NCI-H1105 (cell line): ENCODE results near the gene DIP2B.

Experiments
- DNase-seq: peaks from one replicate; lab custom pipeline; 2025; lab: John Stamatoyannopoulos, UW

The DIP2B gene

GRCh38 chr12:50574601-50575348, 70.0 kb downstream of the DIP2B start:
- DNase-seq: no peak

DNA sequence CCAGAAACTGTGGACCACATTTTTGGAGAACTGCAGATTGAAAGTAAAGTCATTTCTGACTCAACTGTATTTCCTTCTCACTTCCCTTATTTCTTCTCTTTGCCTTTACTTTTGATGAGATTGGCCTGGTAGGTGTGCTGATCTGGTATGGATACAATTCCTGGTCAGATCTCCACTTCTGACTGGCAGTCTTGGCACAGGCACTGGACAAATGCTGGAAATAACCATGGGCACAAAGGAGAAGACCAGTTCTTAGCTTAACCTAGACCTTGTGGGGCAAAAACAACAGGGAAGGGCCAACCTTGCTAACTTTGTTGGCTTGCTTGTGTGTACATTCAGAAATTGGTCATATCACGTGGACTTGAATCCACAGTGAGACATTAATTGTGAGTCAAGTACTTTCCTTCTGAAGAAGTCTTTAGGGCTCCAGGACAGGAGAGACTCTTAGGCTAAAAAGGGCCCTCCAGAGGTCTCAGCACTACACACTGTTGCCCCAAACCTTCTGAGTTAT, 75.0 kb downstream of the DIP2B start:
- DNase-seq: no peak

DNA sequence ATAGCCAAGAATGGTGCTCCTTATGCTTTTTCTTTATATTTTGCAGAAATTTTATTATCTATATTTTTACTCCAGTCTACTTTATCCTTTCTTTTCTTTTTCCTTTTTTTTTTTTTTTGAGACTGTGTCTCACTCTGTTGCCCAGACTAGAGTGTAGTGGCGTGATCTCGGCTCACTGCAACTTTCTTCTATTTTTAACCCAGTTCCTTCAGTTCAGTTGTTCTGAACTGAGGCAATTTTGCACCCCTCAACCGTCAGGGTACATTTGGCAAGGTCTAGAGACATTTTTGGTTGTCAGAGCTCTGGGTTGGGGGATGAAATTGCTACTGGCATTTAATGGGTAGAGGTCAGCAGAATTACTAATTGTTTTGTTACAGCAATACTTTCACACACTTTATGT, 75.7 kb downstream of the DIP2B start:
- DNase-seq: no peak

DNA sequence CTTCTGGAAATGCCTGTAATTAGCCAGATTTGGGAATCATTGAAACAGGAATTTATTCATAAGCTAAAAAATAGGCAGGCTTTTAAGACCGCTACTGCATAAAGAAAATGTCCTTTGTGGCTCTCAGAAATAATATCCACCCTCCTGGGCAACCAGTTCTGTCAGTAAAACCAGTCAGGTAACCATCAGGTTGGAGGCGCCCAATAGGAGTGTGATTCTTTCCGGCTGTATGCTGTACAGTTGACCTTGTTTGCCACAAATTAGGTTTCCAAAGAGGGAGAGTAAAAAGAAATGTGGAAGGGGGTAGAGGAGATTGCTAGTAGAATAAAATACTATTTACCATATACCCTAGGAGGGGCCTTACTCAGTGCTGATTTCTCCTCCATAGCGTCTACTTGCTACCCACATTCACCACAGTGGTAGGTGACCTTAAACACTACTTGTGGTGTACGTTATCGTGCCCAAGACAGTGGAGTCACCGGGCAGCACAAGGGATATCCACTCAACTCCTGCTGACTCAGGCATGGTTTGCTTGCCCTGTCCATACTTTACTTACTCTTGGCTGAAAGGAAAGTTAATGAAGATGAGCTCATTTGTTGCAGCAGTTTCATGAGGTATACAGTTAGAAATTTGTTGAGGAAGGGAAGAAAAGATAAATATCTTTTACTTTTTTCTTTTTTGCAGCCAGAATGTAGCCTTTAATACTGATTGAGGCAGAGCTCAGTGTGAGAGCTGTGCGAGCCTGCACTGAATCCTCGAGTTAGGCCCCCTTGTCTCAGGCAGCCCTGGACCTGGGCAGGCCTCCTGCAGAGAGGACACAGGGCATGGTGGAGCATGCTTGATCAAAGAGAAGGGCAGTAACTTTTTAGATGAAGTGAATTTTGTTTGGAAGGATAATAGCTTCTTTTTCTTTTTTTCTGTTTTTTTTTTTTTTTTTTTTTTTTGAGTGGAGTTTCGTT, 76.7 kb downstream of the DIP2B start:
- no peak for DNase-seq

GRCh38 chr12:50584135-50584534, 79.3 kb downstream of the DIP2B start:
- no peak for DNase-seq

DNA sequence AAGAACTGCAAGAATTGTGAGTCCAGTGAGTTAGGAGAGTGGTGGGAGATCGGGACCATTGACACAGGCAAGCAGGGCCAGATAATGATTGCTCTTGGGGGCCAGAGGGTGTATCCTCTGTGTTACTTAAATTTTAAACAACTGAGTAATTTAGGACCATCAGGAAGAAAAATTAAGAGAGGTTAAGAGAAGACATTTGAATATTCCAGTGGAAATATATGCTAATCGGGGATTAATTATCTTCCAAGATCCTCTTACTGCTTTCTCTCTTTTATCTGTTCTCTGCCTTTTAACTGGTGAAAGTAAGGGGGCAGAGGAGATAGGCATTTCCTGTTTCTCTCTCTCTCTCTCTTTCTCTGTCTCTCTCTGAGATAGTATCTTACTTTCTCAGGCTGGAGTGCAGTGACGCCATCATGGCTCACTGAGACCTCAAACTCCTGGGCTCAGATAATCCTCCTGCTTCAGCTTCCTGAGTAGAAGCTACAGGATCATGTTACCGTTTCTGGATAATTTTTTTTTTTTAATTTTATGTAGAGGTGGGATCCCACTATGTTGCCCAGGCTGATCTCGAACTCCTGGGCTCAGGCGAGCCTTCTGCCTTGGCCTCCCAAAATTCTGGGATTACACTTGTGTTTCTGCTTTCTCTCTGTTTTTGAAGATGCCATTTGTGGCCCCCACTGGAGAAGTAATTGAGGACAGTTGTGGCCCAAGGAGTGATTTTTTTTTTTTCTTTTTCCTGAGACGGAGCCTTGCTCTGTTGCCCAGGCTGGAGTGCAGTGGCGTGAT, 85.1 kb downstream of the DIP2B start:
- no peak for DNase-seq

GRCh38 chr12:50590869-50591268, 86.1 kb downstream of the DIP2B start:
- no peak for DNase-seq

GRCh38 chr12:50595667-50596066, 90.9 kb downstream of the DIP2B start:
- DNase-seq: no peak

DNA sequence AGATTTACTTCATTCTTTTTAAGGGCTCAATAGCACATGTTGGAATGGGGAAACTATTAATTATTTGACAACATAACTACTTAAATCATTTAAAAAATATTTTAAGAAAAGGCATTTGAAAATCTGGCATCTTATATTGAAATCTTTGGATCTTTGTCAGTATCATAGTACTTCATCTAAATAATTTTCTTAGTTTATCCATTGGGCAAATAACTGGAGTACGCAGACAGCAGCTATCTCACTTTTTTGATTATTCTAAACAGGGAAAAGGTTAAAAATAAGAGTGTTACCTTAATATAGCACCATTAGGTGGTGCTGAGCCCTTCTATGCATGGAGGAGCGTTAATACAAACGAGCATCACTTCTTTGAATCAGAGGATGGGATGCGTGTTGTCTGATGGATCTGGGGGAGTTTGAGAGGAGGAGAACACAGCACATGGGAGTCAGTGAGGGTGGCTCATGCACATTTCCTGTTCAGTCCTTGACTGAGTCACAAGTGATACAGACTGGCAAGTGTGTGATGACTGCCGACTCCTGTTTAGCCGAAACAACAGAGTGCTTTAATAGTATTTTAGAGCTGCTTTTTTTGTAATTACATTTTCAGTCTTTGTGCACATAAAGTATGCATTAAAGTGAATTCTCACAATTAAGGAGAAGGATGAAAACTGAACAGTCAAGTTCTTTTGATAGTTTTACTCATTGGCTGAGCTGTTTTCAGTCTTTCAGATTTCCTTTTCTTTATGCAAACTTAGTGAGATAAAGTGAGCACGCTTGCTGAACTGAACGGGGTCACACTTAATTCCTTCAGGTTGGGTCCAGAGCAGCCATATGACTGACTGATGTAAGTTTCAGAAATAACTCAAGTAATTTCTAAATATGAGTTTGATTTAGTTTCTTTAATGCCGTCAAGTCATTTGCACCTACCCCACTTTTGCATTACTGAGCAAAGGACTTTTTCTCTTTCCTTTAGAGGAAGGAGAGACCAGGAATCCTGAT, 92.7 kb downstream of the DIP2B start:
- DNase-seq: no peak

GRCh38 chr12:50598321-50598862, 93.6 kb downstream of the DIP2B start:
- DNase-seq: no peak

DNA sequence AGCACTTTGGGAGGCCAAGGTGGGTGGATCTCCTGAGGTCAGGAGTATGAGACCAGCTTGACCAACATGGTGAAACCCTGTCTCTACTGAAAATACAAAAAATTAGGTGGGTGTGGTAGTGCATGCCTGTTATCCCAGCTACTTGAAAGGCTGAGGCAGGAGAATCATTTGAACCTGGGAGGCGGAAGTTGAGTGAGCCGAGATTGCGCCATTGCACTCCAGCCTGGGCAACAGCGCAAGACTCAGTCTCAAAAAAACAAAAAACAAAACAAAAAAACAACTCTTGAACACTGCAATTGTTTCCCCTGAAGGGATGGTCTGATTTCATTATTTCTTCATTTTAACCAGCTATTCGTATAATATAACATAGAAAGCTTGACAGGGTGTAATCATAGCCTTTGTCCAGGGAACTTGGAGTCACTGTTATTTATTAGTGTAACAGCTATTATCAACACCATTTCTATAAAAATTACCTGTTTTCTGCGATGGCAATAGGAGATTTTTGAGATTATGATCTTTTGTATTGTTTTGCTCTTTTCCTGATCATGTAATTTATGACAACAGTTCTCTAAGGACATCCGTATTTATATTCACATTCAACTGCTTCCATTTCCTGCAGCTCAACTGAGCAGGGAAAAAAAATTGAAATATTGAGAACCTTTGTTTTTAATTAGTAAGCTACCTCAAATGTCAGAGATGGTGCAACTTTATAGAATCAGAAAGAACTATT, 94.7 kb downstream of the DIP2B start:
- DNase-seq: no peak

DNA sequence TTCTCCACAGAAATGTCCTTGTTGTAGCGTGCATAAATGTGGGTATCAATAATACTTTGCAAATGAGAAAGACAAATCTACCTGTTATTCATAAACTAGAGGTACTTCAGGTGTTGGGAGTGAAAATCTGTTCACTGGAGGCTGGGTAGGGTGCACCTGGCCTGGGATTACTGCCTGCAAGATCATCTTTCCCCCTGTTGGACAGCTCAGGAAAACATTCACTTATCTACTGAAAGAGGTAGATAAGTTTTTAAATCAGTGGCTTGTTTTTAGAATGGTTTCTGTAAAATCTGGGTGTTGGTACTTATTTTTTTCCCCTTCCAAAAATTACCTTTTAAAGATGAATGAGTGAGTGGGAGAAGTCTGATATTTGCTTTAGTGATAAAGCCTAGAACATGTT, 95.6 kb downstream of the DIP2B start:
- no peak for DNase-seq

GRCh38 chr12:50603817-50604639, 99.2 kb downstream of the DIP2B start:
- no peak for DNase-seq

GRCh38 chr12:50604640-50604920, 99.8 kb downstream of the DIP2B start:
- no peak for DNase-seq

GRCh38 chr12:50606675-50607375, 102.0 kb downstream of the DIP2B start:
- DNase-seq: no peak

GRCh38 chr12:50609292-50609874, 104.6 kb downstream of the DIP2B start:
- DNase-seq: no peak

- DNase-seq: no peak
Observed at GRCh38 chr12:50610171-50610570, 105.4 kb downstream of the DIP2B start.
